DMS 273 treated with DMSO at 0.1 percent for 48 hours (cell line): ENCODE data around the gene UPP2.

Experiments
- DNase-seq: peaks from one replicate; lab custom pipeline; 2025; lab: John Stamatoyannopoulos, UW

UPP2 gene

DNA sequence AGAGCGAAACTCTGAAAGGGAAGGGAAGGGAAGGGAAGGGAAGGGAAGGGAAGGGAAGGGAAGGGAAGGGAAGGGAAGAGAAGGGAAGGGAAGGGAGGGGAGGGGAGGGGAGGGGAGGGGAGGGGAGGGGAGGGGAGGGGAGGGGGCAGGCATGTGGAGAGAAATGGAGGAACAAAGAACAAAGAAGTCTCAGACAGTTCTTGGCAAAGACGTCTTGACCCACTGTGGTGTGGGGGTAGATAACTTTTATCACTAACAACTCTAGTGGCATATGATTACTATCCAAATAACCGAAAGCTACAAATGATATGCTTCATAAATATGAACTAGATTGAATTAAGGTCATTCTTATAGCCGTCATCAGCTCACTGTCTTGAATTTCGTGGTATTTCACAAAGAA lies 3.2 kb downstream of the UPP2 start:
- DNase-seq: no peak

DNA sequence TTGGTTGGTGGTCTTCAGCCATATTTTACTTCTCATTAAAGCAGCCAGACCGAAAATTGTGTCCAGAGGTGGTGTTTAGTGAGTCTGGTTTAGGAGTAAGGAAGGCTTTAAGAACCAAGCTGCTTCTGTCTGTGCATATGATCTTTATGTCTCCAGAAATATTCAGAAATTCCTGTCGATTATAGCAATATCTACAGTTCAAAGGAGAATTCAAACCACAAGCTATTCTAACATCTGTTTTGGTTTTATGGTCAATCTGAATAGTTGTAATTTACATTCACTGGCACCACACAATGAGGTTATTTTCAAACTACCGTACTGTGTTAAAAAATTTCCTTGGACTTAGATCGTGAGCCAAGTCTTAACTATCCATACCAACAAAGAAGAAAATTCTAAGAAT lies 11.3 kb downstream of the UPP2 start:
- DNase-seq: no peak

DNA sequence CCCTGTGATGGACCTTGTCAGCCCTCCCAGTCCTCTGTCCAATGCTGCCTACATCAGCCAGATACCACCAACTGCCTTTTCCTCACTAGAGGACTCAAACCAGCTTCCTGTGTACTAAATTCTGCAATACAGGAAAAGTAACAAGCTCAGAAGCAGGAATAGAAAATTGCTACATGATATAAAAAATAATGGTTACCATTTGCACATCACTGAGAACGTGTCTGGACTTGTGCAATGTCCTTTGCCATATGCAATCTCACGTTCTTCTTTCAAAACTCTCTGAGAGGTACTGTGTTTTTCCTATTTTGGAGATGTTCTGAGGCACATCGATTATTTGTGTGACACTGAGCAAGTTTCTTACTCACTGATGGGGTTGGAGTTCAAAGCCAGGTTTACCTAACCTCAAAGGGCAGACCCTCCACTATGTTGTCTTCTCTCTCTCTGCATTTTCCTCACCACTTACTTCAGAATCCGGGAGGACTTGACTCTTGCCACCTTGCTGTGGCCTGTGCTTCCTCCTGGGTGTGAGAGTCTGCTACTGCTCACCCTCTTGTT lies 12.1 kb downstream of the UPP2 start:
- DNase-seq: no peak

DNA sequence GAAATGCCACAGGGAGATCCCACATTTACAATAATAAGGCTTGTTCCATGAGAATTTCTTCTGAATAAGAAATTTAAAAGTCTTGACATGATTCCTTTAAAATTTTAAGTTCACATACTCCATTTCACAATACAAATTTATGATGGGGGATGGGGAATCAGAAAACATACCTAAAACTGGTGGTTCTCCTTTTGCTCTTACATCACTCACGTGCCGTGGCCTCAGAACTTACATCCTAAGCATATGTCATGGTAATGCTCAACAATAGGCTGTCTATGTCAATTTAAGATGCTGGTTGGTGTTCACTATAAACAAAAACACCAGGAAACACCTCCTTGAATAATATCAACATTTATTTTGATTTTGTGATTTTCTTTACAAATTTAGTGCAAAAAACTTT lies 12.8 kb downstream of the UPP2 start:
- DNase-seq: no peak

DNA sequence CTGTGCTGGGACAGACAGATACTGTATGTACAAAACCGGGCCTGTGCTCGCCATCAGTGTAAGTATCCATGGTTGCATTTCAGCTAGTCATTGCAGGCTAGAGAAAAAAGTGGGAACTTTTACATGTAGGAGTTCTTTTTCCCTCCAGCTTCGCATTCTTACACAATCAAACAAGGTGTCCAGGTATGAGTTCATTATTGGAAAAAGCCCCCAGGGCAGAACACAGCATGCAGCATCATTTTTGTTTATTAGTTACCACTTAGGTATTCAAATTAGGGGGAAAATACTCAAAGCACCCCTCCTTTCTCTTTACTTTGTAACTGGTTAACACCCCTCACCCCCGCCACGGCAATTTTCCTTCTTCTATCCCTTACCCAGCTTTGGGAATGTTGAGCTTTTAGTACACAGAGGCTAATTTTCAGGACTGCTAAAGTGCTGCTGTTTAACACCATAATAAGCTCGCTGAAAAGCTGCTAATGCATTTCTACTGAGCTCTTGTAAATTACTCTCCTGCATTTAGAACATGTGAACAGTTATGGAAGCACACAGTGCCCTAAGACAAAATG lies 13.6 kb downstream of the UPP2 start:
- DNase-seq: no peak

DNA sequence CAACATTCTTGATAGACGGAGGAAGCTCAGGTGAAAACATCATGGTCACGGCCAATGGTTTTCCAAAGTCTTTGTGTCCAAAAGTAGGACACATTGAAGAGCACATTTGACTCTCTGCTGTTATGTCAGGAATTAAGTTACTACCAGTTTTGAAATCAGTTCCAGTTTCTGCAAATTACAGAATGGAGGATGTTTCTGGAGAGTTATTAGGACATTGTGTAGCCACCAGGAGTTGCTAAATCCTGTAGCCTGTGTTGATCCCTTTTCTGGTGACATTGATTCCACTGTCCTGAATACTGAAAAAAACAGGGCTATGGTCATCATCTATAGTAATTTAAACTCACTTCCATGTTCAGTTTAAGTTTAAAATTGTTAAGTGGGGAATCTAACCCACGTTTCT lies 15.3 kb downstream of the UPP2 start:
- DNase-seq: no peak

DNA sequence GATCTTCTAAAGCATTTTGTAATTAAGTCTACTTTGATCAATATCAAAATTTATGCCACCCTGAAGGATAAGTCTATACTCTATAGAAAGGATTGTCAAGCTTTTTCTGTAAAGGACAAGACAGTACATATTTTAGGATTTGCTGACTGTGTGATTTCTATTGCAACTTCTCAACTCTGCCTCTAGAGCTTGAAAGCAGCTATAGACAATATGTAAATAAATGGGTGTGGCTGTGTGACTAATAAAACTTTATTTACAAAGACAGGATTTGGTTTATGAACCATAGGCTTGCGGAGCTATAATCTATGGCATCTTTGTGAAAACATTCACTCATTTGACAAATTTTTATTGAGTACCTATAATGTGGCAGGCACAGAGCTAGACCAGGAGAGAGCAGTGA lies 18.4 kb downstream of the UPP2 start:
- no peak for DNase-seq

DNA sequence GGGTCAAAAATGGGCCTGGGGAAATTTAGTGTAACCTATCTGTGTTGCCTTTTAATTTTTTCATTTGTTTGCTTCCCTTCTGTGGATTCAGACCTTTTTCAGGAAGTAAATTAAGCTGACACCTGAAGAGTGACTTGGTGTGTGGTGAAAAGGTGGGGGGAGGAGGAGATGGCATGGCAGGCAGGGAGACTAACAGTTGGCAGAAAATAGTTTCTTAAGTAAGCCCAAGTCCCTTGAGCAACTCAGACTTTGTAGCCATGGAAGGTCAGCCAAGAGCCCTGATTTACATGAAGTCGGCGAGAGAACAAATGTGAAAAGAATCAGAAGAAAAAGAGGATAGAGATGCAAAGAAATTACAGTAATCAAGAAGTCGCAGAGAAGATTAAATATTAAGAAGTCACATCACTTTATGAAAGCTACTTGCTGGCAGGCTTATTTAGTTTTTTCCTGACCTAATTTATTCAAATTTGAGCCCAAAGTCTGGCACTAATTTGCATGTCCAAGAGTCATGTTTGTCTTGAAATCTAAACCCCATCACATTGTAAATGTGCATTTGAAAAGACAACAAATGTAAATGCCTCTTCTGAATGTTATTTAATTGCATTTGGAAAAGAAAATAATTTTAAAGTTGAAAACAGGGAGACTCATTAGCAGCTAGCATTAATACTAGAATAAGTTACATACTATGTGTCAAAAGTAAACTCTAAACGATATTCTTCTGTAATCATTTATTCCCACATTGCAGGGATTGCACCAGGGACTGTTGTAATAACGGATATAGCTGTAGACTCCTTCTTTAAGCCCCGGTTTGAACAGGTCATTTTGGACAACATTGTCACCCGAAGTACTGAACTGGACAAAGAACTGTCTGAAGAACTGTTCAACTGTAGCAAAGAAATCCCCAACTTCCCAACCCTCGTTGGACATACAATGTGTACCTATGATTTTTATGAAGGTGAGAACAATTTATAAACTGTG lies 19.3 kb downstream of the UPP2 start:
- no peak for DNase-seq

DNA sequence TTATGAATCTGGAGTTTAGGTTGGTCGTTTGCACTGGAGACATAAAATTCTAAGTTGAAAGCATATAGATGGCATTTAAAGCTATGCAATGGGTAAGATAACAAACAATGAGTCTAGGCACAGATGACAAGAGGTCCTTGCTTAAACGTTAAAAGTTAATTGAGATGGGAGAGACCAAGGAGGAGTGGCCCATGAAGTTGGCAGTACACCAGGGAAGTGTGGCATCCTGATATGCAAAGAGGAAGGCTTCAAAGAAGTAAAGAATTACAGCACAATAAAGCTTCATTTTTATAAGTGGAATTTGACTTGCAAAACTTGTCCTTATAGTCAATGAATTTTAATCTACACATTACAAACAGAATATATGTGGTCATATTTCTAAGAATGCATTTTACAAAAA lies 23.2 kb downstream of the UPP2 start:
- no peak for DNase-seq

DNA sequence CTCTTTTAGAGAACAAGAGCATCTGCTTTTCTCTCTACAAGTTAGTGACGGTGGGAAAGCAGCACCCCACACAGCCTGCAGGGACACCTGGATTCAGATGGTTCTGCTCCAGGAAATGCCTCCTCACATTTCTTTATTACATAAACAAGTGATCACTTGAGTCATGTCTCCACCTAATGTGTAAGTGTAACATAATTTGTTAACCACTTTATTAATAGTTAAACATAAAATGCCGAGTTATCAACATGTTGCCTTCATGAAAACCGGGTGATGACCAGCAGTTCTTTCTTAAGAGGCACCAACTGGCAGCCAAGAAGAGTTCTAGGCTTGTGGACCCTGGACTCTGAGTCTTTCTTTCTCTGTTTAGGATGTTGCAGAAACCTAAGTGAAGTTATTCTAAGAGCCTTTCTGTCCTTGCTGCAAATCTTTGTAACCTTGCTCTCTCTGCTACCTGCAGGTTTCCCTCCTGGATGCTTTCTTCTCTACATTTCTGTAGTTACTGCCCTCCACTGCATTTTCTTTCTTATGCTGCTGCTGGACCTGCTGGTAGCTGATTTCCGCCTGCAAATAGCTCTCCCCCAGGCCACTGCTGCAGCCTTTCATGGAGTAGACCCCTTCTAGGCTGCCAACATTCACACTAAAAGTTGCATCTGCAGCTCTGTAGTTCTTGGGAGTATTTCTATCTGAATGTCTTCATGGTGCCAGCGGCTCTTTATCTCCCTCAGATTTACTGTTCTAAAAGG lies 24.3 kb downstream of the UPP2 start:
- no peak for DNase-seq

DNA sequence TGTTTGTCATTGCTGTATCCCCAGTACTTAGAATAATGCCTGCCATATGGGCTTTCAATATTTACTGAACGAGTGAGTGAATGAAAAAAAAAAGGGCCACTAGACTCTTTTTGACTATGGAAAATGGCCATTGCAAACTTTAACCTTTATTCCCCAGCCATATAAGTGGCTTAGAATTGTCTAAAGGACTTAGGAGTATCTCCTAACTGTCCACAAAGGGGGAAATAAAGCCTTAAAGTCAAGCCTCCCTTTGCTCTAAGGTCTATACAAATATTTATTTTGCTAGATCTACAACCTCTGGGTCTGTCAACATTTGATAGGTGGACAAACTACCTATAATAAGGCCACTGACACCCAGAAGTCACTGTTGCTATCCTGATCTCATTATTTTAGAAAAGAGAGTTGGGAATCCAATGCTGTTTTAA lies 25.7 kb downstream of the UPP2 start:
- DNase-seq: no peak

DNA sequence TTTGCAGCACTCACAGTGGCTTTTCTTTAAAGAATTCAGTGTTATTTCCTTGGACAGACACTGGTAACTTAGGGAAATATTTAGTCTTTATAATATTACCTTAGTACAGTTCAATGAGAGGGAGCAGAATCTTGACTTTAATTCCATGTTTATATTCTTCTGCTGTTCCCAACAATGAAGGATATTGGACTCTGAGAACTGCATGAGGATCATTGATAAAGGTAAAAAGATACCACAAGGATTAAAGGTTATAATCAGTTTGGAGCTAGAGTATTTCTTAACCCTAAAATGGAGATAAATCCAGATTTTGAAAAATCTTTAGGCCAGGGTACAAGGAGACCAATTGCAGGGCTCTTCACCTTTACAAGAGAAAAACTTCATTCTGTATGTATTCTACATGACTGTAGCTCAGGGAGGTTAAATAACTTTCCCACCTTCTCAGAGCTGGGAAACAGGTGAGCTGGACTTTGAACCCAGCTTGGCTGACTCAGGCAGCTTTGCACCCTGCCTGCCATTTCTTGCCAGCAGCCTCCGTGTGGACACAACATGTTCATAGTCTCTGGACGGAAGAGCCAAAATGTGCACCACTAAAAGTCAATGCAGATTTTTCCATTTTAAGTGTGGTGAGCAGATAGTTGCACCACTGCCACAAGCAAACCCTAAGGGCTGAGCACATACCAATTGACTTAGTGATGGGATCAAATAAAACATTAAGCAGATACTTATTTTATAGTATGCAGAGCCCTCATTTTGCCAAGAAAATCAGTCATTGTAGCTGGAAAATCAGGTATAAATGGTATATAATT lies 26.7 kb downstream of the UPP2 start:
- no peak for DNase-seq

DNA sequence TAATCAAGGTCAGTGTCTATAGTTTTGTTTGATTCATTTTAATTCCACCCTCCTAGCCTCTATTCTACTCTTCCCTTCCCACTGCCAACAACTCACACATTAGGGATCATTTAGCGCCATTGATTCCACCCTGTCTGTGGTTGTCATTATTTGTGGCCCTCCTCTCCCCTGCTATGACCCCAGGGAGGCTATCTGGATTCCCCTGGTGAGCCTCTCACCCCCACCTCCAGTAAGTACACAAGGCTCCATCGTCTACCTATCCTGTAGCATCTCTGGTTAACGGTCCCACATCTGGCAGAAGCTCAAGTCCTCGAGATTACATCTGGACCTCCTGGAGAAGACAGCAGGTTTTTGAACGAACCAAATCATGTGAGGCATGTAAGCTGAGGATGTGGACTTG lies 27.4 kb downstream of the UPP2 start:
- DNase-seq: no peak

DNA sequence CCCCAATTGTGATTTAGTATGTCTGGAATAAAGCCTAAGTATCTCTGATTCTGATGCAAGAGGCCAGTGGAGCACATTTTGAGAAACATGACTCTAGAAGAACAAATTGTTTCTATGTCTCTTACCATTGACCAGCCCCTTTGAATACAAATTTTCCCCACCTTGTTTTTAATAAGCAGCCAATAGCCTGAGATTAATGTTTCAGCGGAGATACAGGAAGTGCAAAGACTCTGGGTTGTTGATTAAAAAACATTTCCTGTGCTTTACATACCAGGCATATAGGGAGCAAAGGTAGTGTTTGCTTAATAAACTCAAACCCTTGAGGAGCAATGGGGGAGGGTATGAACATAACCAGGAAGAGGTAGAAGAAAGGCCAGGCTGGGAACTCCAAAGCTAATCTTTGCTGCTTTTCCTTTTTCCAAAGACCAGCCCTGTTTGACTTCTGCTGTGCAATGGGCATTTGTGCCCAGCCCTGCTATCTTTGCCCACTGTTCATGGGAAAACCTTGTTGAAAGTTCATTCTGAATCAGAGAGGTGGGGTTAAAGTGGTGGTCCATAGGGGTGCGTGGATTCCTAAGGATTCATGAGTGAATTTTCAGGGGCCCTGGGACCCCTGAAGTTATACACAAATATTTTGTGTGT lies 29.3 kb downstream of the UPP2 start:
- no peak for DNase-seq

DNA sequence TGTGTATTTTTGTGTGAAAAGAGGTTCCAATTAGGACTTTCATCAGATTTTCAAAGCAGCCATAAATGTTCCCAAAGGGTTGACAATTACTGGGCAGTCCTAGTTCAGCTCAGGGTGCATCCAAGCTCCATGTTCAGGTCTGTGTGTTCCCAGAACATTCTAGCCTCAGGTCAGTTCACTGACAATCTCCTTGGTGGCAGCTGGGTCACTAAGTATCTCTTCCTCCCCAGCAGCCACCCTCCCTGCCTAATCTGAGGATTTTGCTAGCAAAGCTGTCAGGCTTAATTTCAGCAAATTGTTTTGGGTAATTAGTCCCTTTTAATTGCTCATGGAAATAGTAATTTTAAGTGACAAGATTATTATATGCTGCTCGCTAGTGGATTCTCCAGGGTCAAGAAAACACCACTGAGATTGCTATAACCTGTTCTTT lies 29.8 kb downstream of the UPP2 start:
- no peak for DNase-seq

DNA sequence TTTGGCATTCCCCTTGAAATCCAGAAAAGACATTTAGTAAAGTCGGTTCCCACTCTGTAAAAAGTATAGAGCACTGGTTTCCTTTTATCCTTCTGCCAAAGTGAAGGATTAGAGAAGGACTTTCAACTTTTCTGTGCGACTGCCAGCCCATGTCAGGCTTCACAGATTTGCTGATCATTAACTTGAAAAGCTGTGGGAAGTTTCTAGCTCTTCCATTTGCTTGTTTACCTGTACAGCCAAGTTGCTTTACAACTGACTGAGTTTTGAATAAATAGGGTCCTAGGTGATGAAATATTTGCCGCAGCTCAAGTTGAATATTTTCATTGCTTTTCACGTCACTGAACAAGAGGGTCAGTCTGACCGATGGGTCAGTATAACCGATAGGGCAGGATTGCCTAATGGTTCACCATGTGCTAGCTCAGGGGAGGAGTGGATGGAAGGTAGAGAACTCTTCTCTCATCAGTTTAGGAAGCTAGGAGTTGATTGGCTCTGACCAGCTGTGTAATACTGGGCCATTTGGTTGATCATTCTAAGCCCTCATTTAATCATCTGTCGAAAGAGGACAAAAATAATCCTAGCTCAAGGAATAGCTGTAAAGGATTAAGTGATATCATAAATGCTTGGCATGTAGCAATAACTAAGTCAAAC lies 30.4 kb downstream of the UPP2 start:
- DNase-seq: no peak

DNA sequence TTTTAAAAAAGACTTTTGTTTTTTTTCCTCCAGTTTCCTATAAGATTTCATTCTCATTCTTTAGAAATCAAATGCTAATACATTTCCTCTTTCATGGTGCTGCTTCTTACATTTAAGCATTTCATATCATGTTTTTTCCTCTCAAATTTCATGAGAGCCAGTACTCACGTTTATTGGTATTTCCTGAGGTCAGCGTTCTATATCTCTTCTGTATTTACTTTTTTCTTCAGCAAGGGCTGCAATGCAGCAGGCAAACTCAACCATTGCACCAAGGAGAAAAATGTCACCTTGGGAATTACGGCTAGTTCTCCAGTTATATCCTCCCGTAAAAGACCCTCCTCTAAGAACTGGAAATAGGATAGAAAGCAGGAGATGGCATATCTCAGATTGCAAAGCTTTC lies 32.4 kb downstream of the UPP2 start:
- no peak for DNase-seq

DNA sequence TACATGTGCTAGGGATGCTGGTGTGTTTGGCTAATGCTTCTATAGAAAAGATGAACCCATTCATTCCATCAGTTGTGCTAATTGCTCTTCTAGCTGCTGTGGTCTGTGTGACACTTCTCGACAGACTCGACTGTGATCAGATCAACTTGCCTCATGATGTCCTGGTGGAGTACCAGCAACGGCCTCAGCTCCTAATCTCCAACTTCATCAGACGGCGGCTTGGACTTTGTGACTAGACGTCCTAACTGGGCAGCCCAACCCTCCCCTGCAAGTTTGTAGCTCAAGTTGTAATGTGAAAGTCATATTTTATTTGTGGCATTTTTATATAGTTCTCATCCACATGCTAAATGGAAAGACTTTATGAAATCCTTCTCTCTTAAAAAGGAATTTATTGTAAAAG lies 33.0 kb downstream of the UPP2 start:
- DNase-seq: no peak

DNA sequence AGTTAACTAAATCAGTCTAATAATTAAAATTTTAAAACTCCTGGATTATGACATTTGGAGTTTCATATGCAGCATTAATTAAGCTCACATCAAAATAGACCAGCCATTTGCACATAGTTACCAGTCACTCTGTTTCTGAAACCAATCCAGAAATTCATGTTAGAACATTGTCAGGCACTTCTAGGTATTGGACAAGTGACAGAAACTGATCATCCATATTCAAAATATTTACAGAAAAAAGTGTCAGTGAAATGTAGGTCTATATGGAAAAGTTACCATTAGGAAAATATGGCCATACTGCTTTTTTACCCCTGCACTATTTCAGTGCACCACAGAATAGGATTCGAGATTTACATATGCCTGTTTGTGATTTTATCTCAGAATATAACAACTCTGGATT lies 33.4 kb downstream of the UPP2 start:
- no peak for DNase-seq

DNA sequence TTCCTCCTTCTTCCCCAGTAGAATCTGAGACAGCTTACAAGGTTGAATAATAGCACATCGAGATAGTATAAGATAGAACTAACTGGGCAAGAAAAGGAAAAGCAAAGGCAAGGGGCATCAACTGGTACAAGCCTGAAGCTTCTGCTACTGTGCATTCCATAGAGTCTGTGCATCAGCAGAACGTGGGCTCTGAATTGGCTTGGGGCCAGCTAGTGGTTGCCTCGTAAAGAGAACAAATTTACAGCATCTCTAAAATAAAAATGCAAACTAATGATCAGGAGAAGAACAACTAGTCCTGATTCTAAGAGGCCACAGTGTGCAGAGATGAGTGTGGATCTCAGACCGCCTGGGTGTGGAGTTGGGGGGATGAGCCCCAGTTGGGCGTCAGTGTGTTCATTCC lies 36.6 kb downstream of the UPP2 start:
- DNase-seq: no peak

DNA sequence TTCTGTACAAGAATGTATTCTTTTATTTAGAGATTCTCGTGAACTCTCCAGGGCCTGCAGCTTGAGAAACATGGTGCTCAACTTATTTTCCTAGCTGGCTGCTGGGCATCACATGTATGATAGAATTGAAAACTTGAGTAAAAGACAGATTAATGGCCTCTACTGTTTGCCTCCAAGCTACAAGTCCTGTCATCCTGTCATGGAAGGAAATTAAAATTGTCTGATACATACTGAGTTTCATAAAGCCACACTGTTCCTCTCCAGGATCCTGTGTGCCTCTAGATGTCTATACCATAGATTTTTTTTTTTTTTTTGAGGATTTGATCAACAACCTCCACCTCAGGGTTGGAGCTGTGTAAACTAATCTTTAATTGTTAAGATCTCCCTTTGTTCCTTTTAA lies 38.5 kb downstream of the UPP2 start:
- no peak for DNase-seq
